ENCODE results near the gene CPNE8.

DNA sequence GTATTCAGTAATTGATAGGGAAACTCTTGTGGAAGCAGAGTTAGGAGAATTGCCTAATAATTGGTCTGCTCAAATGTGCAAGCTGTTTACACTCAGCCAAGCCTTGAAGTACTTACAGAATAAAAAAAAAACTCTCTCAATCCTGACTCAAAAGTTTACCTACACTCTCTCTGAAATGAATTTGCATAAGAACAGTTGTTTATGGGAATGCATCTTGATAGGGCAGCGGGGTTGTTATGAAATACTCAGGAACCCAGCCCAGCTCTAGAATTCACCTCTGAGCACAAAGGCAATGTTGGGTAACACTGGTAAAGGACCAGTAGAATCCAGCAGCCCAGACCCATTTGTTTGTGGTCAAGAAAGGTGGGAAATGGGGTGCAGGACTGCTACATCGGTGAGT is 267.0 kb downstream of the CPNE8 start:
- TF ChIP-seq, protein P1, sequence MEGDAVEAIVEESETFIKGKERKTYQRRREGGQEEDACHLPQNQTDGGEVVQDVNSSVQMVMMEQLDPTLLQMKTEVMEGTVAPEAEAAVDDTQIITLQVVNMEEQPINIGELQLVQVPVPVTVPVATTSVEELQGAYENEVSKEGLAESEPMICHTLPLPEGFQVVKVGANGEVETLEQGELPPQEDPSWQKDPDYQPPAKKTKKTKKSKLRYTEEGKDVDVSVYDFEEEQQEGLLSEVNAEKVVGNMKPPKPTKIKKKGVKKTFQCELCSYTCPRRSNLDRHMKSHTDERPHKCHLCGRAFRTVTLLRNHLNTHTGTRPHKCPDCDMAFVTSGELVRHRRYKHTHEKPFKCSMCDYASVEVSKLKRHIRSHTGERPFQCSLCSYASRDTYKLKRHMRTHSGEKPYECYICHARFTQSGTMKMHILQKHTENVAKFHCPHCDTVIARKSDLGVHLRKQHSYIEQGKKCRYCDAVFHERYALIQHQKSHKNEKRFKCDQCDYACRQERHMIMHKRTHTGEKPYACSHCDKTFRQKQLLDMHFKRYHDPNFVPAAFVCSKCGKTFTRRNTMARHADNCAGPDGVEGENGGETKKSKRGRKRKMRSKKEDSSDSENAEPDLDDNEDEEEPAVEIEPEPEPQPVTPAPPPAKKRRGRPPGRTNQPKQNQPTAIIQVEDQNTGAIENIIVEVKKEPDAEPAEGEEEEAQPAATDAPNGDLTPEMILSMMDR (IDR thresholded peaks at IDR 0.05; ENCODE audit: low read length) = no peak
- TF ChIP-seq EZH2 (optimal IDR thresholded peaks at IDR 0.05; ENCODE audit: low read depth, low read length) = no peak
- TF ChIP-seq EZH2phosphoT487 (IDR thresholded peaks at IDR 0.05; ENCODE audit: low read length) = no peak
